ENCODE data around the gene SLC35G3. TPM values are rescaled to one million over a fixed set of nuclear protein-coding genes. Genes with fewer than 3 reads are reported as not detected.

Gene SLC35G3
- total RNA-seq, 1 experiment from 2014 or later = not detected

GRCh38 chr17:35229638-35230037, 35.4 kb upstream of the SLC35G3 start:
- in situ Hi-C loops (cut with HindIII; ENCODE audit: low pct_unique_long_range_greater_than_20kb, low sequenced_read_pairs) (no loop called here), intact Hi-C loops (cut with micrococcal nuclease; ENCODE audit: unreplicated experiment) (no loop called here)
- no peak for ATAC-seq
- no peak for DNase-seq (ENCODE audit: low read depth, low spot score)
- CTCF ChIA-PET = no interaction called here
- Histone ChIP-seq H3K4me1 (ENCODE audit: control insufficient read depth, insufficient read depth, low read length) (no peaks in the 10 kb centered on the region), H3K4me3 (ENCODE audit: low read depth in 2 of 2, low read length in 2 of 2) (no peak overlapping the region), H3K27me3 (ENCODE audit: control insufficient read depth, insufficient read depth, low read length) (no peaks in the 10 kb centered on the region), H3K36me3 (ENCODE audit: control insufficient read depth, insufficient read depth, low read length) (no peaks in the 10 kb centered on the region), H3K9me3 (ENCODE audit: control insufficient read depth, insufficient read depth, low read depth, low read length) (no peaks in the 10 kb centered on the region), H3K27ac (ENCODE audit: low read length) (no peak overlapping the region)
- POLR2A ChIA-PET = no interaction called here
- no peak for TF ChIP-seq CTCF (IDR thresholded peaks at IDR 0.05)
- TF ChIP-seq POLR2AphosphoS5 (IDR thresholded peaks at IDR 0.05; ENCODE audit: low read depth, low read length) = no peak
- no peak for TF ChIP-seq REST (IDR thresholded peaks at IDR 0.05; ENCODE audit: insufficient read depth in 1 of 2, low read depth in 2 of 2, low read length in 1 of 2)
- TF ChIP-seq SIN3A (IDR thresholded peaks at IDR 0.05; ENCODE audit: borderline replicate concordance, insufficient read depth, low read depth, low read length) = no peak
- no peak for TF ChIP-seq TCF7L2 (IDR thresholded peaks at IDR 0.05; ENCODE audit: low read depth, low read length)
- BruUV-seq (replicated peaks) = no TSS peak

GRCh38 chr17:35227546-35227945, 33.4 kb upstream of the SLC35G3 start:
- no peak for ATAC-seq
- no TSS peak for BruUV-seq (replicated peaks)
- H3K4me3 ChIP-seq (ENCODE audit: low read depth in 2 of 2, low read length in 2 of 2) = no peak overlapping the region
- H3K4me1 ChIP-seq (ENCODE audit: control insufficient read depth, insufficient read depth, low read length) = no peaks in the 10 kb centered on the region
- no peaks in the 10 kb centered on the region for H3K9me3 ChIP-seq (ENCODE audit: control insufficient read depth, insufficient read depth, low read depth, low read length)
- POLR2A ChIA-PET = no interaction called here
- in situ Hi-C loops (cut with HindIII; ENCODE audit: low pct_unique_long_range_greater_than_20kb, low sequenced_read_pairs) (no loop called here), intact Hi-C loops (cut with micrococcal nuclease; ENCODE audit: unreplicated experiment) (no loop called here)
- no peak for DNase-seq (ENCODE audit: low read depth, low spot score)
- H3K27me3 ChIP-seq (ENCODE audit: control insufficient read depth, insufficient read depth, low read length) = no peaks in the 10 kb centered on the region
- TF ChIP-seq REST (IDR thresholded peaks at IDR 0.05; ENCODE audit: insufficient read depth in 1 of 2, low read depth in 2 of 2, low read length in 1 of 2) (no peak), CTCF (IDR thresholded peaks at IDR 0.05) (no peak), TCF7L2 (IDR thresholded peaks at IDR 0.05; ENCODE audit: low read depth, low read length) (no peak), POLR2AphosphoS5 (IDR thresholded peaks at IDR 0.05; ENCODE audit: low read depth, low read length) (no peak), SIN3A (IDR thresholded peaks at IDR 0.05; ENCODE audit: borderline replicate concordance, insufficient read depth, low read depth, low read length) (no peak)
- no peak overlapping the region for H3K27ac ChIP-seq (ENCODE audit: low read length)
- no peaks in the 10 kb centered on the region for H3K36me3 ChIP-seq (ENCODE audit: control insufficient read depth, insufficient read depth, low read length)
- CTCF ChIA-PET = no interaction called here

Measured in Panc1 (cell line).